ENCODE data around the gene PPP1R13L. TPM values are rescaled to one million over a fixed set of nuclear protein-coding genes. Genes with fewer than 3 reads are reported as not detected.

Gene PPP1R13L
- total RNA-seq, 2 donors from 2014 or later = 17.9 to 26.4 TPM

DNA sequence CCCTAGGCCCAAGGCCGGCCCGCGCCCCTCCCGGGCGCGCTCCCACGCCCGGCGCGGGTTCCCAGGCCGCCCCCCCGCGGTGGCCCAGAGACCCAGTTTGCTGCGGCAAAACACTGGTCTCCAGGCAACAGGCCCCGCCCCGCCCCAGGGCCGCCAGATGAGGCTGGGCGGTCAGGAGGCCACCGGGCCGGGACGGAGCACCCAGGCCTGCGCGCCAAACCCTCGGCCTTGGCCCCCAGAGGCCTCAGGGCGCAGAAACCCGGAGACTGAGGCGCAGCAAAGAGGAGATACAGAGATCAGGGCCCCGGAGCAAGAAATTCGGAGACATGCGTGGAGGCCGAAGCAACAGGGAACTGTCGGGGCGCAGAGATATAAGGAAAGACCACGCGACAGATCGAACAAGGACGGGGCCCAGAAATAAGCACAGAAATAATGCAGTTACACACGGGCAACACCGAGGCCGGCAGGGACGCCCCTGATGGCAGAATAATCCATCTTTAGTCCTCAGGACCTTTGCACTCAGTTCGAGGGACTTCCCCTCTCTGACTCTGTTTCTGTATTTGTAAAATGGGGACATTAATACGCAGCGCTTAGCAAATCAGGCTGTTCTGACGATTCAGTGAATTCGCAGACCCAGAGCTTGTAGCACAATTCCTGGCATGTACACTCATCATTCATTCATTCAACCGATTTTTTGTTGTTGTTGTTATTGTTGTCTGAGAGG lies 39.6 kb upstream of the PPP1R13L start:
- no peaks in the 10 kb centered on the region for H3K36me3 Mint-ChIP-seq (ENCODE audit: low read depth)
- H3K9me3 Mint-ChIP-seq = no peaks in the 10 kb centered on the region
- TF ChIP-seq, protein P1, sequence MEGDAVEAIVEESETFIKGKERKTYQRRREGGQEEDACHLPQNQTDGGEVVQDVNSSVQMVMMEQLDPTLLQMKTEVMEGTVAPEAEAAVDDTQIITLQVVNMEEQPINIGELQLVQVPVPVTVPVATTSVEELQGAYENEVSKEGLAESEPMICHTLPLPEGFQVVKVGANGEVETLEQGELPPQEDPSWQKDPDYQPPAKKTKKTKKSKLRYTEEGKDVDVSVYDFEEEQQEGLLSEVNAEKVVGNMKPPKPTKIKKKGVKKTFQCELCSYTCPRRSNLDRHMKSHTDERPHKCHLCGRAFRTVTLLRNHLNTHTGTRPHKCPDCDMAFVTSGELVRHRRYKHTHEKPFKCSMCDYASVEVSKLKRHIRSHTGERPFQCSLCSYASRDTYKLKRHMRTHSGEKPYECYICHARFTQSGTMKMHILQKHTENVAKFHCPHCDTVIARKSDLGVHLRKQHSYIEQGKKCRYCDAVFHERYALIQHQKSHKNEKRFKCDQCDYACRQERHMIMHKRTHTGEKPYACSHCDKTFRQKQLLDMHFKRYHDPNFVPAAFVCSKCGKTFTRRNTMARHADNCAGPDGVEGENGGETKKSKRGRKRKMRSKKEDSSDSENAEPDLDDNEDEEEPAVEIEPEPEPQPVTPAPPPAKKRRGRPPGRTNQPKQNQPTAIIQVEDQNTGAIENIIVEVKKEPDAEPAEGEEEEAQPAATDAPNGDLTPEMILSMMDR (conservative IDR thresholded peaks at IDR 0.05) = no peak
- peak overlapping the region; percentile 97 for H3K27ac Mint-ChIP-seq
- peak overlapping the region; percentile 65 for H3K9ac ChIP-seq (ENCODE audit: extremely low read depth, low read length, poor library complexity, severe bottlenecking)
- peak; percentile 97 for DNase-seq
- 23 to 28% methylated on average over 20 to 47 of the region's 47 CpGs for WGBS, 2 experiments (ENCODE audit: insufficient coverage in 1 of 2, insufficient read length in 1 of 2)
- H3K36me3 ChIP-seq (ENCODE audit: control insufficient read depth, insufficient read depth, low read length) = no peaks in the 10 kb centered on the region
- H3K4me3 Mint-ChIP-seq = peak overlapping the region; percentile 70
- H3K4me1 Mint-ChIP-seq = peaks cover 13% of the 10 kb centered on the region
- H3K4me3 ChIP-seq (ENCODE audit: low read length) = peak overlapping the region; percentile 70
- peaks cover 6% of the 10 kb centered on the region for H3K27me3 Mint-ChIP-seq (ENCODE audit: insufficient read depth)
- no peaks in the 10 kb centered on the region for H3K9me3 ChIP-seq (ENCODE audit: control insufficient read depth, low read length)
- peak overlapping the region; percentile 89 for H3K27ac ChIP-seq (ENCODE audit: low read depth, low read length)
- H3K27me3 ChIP-seq (ENCODE audit: control insufficient read depth, insufficient read depth, low read length, poor library complexity, severe bottlenecking) = no peaks in the 10 kb centered on the region
- peaks cover 2% of the 10 kb centered on the region for H3K4me1 ChIP-seq (ENCODE audit: control insufficient read depth, insufficient read depth, low read length)

DNA sequence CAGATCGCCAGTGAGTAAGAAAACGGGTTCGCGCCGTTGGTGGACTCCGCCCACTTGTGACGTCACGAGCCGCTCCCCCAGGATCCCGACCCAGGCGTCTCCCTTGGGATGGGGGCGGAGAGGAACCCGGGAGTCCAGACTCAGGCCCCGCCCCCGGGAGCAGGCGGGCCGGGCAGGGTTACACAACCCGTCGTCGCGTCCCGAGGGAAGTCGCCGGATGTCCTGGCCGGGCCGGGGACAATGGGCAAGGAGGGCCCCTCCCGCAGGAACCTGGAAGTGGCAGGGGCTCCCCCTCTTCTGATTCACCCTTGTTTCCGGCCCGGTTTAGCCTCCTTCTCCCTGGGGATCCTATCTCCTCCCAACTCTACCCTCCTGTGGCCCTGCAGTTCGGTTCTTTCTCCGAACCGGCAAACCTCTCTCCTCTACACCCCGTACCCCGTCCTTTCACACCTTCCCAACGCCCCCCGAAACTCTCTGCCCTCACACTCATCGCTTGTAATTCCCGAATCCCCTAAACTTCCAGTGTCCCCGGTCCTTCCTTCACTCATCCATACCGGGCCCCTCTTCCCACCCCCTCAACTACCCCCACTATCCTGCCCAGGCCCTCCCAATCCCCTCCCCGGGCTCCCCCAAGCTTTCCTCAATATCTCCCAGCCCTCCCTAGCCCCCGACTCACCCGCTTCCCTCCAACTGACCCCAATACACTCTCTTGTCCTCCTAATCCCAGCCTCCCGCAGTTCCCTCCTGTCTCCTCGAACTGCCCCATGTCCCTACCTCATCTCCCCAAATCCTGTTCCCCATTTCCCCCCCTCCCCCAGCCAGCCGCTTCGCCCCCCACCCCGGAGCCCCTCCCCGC lies 38.8 kb upstream of the PPP1R13L start:
- Histone ChIP-seq H3K4me3 (ENCODE audit: low read length) (peak overlapping the region; percentile 88), H3K27me3 (ENCODE audit: control insufficient read depth, insufficient read depth, low read length, poor library complexity, severe bottlenecking) (no peaks in the 10 kb centered on the region), H3K9ac (ENCODE audit: extremely low read depth, low read length, poor library complexity, severe bottlenecking) (peak overlapping the region; percentile 99), H3K36me3 (ENCODE audit: control insufficient read depth, insufficient read depth, low read length) (no peaks in the 10 kb centered on the region), H3K27ac (ENCODE audit: low read depth, low read length) (peak overlapping the region; percentile 92), H3K4me1 (ENCODE audit: control insufficient read depth, insufficient read depth, low read length) (peaks cover 2% of the 10 kb centered on the region), H3K9me3 (ENCODE audit: control insufficient read depth, low read length) (no peaks in the 10 kb centered on the region)
- peak; percentile 98 for DNase-seq
- TF ChIP-seq, protein P1 (conservative IDR thresholded peaks at IDR 0.05) = no peak
- Mint-ChIP-seq H3K9me3 (no peaks in the 10 kb centered on the region), H3K4me3 (peak overlapping the region; percentile 70), H3K36me3 (ENCODE audit: low read depth) (no peaks in the 10 kb centered on the region), H3K27me3 (ENCODE audit: insufficient read depth) (peaks cover 5% of the 10 kb centered on the region), H3K4me1 (peaks cover 13% of the 10 kb centered on the region), H3K27ac (peak overlapping the region; percentile 97)
- 0 to 1% methylated on average over 16 to 45 of the region's 49 CpGs for WGBS, 2 experiments (ENCODE audit: insufficient coverage in 1 of 2, insufficient read length in 1 of 2)

DNA sequence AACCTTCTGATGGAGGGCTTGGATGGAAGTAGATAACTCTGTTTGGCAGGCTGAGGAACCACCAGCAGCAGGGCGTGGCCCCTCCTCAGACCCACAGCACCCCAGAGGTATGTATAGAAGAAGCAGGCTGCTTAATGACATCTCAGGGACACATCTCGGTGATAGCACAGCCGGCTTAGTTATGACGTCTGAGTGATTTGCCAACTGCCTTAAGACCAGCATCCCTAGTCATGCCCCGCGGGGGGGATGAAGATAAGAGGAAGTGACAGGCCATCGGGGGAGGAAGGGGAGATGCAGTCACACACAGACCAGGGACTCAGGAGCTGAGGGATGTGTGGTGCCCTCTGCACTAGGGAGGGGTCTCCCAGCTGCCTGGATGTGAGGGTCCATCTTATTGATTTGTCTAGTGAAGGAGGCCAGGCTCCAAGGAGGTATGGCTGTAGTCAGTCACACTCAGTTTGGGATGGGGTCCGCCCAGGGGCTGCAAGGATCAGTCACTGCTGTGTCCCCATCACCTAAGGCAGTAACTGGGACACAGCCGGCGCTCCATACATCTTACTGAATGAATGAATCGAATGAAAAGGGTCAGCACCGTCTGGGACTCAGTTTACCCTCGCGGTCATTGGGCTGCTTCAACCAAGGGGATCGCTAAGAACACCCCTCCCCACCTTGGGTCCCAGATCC lies 38.1 kb upstream of the PPP1R13L start:
- Mint-ChIP-seq H3K4me3 (peak overlapping the region; percentile 70), H3K36me3 (ENCODE audit: low read depth) (no peaks in the 10 kb centered on the region), H3K27me3 (ENCODE audit: insufficient read depth) (peaks cover 5% of the 10 kb centered on the region), H3K4me1 (peaks cover 13% of the 10 kb centered on the region), H3K27ac (peak overlapping the region; percentile 85), H3K9me3 (no peaks in the 10 kb centered on the region)
- peak overlapping the region; percentile 92 for H3K27ac ChIP-seq (ENCODE audit: low read depth, low read length)
- WGBS, 2 experiments (ENCODE audit: insufficient coverage in 1 of 2, insufficient read length in 1 of 2) = 26 to 27% methylated on average over 9 to 15 of the region's 15 CpGs
- TF ChIP-seq, protein P1 (conservative IDR thresholded peaks at IDR 0.05) = no peak
- H3K27me3 ChIP-seq (ENCODE audit: control insufficient read depth, insufficient read depth, low read length, poor library complexity, severe bottlenecking) = no peaks in the 10 kb centered on the region
- H3K36me3 ChIP-seq (ENCODE audit: control insufficient read depth, insufficient read depth, low read length) = no peaks in the 10 kb centered on the region
- H3K4me1 ChIP-seq (ENCODE audit: control insufficient read depth, insufficient read depth, low read length) = peaks cover 2% of the 10 kb centered on the region
- H3K9me3 ChIP-seq (ENCODE audit: control insufficient read depth, low read length) = no peaks in the 10 kb centered on the region
- peak overlapping the region; percentile 99 for H3K9ac ChIP-seq (ENCODE audit: extremely low read depth, low read length, poor library complexity, severe bottlenecking)
- peak overlapping the region; percentile 88 for H3K4me3 ChIP-seq (ENCODE audit: low read length)
- peak; percentile 87 for DNase-seq
